GM13976 (cell line): ENCODE results near the gene ENPP3.
"Not testable (repeated sequence)": the region's sequence is repeated elsewhere in the genome, so short reads cannot be mapped to it uniquely, and the experiment has no call there.

Experiments used
- DNase-seq: peaks from one replicate; pipeline ENCODE4 v3.0.0; 2012; ENCODE audit warnings: low spot score
- in situ Hi-C: fragments of 300-500 bp; cut with MboI; formaldehyde crosslinking; loops from one replicate; pipeline ENCODE4 v1.12.0; 2022; ENCODE audit warnings: low sequenced_read_pairs, mixed read lengths, inconsistent platforms; ENCODE audit not compliant: unreplicated experiment
- TF ChIP-seq, protein P1 (sequence below): IDR thresholded peaks from 2 replicates; pipeline ENCODE4 v1.5.1; 2012; ENCODE audit warnings: borderline replicate concordance, mild to moderate bottlenecking; ENCODE audit not compliant: insufficient read depth; ENCODE audit errors: extremely low read depth, missing control alignments, control extremely low read depth

The ENPP3 gene

GRCh38 chr6:131749023-131749422 lies 111.9 kb downstream of the ENPP3 start:
- TF ChIP-seq, protein P1, sequence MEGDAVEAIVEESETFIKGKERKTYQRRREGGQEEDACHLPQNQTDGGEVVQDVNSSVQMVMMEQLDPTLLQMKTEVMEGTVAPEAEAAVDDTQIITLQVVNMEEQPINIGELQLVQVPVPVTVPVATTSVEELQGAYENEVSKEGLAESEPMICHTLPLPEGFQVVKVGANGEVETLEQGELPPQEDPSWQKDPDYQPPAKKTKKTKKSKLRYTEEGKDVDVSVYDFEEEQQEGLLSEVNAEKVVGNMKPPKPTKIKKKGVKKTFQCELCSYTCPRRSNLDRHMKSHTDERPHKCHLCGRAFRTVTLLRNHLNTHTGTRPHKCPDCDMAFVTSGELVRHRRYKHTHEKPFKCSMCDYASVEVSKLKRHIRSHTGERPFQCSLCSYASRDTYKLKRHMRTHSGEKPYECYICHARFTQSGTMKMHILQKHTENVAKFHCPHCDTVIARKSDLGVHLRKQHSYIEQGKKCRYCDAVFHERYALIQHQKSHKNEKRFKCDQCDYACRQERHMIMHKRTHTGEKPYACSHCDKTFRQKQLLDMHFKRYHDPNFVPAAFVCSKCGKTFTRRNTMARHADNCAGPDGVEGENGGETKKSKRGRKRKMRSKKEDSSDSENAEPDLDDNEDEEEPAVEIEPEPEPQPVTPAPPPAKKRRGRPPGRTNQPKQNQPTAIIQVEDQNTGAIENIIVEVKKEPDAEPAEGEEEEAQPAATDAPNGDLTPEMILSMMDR = no peak
- in situ Hi-C loops = no loop called here
- DNase-seq = no peak

DNA sequence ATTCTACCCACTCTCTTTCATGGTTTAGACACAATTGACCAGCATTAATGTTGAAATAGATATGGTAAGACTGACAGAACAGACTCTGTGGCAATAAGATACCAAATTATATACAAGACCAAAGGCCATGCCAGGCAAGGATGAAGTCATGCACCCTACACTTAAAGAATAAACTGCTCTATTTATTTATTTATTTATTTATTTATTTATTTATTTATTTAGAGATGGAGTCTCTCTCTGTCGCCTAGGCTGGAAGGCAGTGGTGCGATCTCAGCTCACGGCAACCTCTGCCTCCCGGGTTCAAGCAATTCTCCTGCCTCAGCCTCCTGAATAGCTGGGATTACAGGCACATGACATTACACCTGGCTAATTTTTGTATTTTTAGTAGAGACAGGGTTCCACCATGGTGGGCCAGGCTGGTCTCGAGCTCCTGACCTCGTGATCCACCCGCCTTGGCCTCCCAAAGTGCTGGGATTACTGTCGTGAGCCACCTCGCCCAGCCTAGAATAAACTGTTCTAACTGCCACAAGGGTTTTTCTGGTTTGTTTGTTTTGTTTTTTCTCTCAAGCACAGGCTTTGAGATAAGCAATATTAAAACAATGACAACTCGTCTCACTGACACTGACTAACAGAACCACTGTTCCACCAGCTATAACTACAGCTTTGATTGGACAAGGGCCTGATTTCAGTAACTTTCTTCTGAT lies 114.1 kb downstream of the ENPP3 start:
- in situ Hi-C loops, DNase-seq: not testable (repeated sequence)

DNA sequence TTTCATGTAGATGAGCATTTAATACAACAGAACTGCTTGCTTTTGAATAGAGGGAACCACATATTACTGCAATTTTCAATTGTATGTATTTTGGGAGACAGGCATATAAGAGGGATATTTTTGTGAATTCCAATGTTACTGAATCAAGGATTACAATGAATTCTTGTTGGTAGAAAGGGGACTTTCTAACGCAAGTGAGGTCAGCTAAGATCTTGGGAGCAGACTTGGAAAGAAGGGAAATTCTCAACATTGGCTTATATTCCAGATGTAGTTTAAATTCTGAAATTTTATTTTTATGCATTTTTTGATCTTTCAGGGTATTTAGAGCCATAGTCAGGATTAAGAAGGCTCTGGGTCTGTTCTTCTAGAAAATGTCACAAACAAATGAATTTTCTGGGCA lies 117.0 kb downstream of the ENPP3 start:
- TF ChIP-seq, protein P1 = no peak
- DNase-seq = no peak
- in situ Hi-C loops = no loop called here

GRCh38 chr6:131754715-131755567 lies 117.8 kb downstream of the ENPP3 start:
- TF ChIP-seq, protein P1 = no peak
- no peak for DNase-seq
- in situ Hi-C loops = no loop called here

DNA sequence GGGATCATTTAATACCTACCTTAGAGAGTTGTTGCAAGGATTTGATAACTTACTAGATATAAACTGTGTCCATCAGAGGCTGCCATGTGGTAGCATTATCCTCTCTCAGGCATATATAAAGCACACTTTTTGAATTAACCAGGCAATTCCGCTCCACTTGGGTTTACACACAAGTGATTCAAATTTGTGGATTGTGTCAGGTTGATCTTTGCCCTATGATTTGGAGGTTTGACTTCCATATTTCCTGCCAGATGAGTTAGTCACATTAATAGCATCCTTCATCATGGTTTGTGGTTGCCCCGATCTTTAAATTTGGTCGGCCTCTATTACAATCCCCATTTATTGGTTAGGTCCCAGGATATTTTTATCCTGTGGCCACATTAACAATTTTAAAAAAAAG lies 118.5 kb downstream of the ENPP3 start:
- TF ChIP-seq, protein P1 = no peak
- no peak for DNase-seq

GRCh38 chr6:131756039-131756438 lies 118.9 kb downstream of the ENPP3 start:
- in situ Hi-C loops = no loop called here
- DNase-seq = no peak
- TF ChIP-seq, protein P1 = no peak

More for the DNA sequence above, 118.5 kb downstream of the ENPP3 start:
- in situ Hi-C loops = no loop called here

DNA sequence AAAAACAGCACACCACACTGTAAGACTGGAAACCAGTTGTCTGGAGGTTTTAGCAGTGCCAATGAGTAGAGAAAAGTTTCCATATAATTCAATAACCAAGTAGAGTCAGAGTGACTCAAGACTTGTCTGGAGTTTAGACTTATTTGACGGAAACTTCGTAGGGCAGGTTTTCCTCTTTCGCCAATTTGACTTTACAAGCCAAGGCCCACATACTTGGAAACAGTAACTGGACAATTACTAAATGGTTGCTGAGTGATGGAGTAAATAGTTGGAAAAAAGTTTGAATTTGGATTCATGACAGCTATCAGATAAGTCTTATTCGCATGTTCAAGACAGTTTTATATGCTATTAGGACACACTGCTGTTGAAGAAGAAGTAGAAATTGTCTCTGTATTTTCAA lies 121.8 kb downstream of the ENPP3 start:
- no peak for DNase-seq
- in situ Hi-C loops = no loop called here
- TF ChIP-seq, protein P1 = no peak
